IMR-90 (cell line): ENCODE measurements around the gene AQP5. TPM values are rescaled to one million over a fixed set of nuclear protein-coding genes. Genes with fewer than 3 reads are reported as not detected.

Experiments
- ATAC-seq: fragments of 200-7000 bp; cut with Tn5 transposase; 2 replicates; pipeline ENCODE4 v1.9.1; 2020; ENCODE audit warnings: low read depth, mild to moderate bottlenecking, moderate library complexity
- Bru-seq: library from RNA; stranded (reverse); fragments of 400-500 nt; gene quantifications from one replicate; lab custom pipeline; 2021; lab: Mats Ljungman, UMichigan
- BruChase-seq, 2 experiments: library from RNA; stranded (reverse); fragments of 400-500 nt; gene quantifications; one replicate each; lab custom pipeline; 2021; lab: Mats Ljungman, UMichigan
- BruUV-seq: library from RNA; stranded (reverse); fragments of 400-500 nt; replicated peaks from 2 replicates; lab custom pipeline; 2021; lab: Mats Ljungman, UMichigan
- CTCF ChIA-PET: fragments of 300-600 bp; formaldehyde crosslinking; extraction: SDS; loops from one replicate; lab custom pipeline; 2021; ENCODE audit warnings: antibody characterized with exemption; lab: Yijun Ruan, JAX
- POLR2A ChIA-PET: fragments of 300-600 bp; sonication (Branson Sonifier 250); formaldehyde crosslinking; loops from one replicate; lab custom pipeline; 2022; ENCODE audit warnings: antibody characterized with exemption; ENCODE audit not compliant: unreplicated experiment; lab: Charles Lee
- DNase-seq: peaks from one replicate; pipeline ENCODE4 v3.0.0; 2013
- H2AFZ ChIP-seq: replicated peaks from 2 replicates; pipeline ENCODE3; 2013; ENCODE audit warnings: low read length, mild to moderate bottlenecking; ENCODE audit not compliant: poor library complexity
- H2AK5ac ChIP-seq: 2 replicates; pipeline ENCODE4 v1.6.1; 2013; ENCODE audit warnings: low read depth, low read length, inconsistent platforms
- H2AK9ac ChIP-seq: replicated peaks from 2 replicates; pipeline ENCODE3; 2013; ENCODE audit warnings: mild to moderate bottlenecking, low read depth, low read length, moderate library complexity; ENCODE audit not compliant: poor library complexity
- H2BK120ac ChIP-seq: 2 replicates; pipeline ENCODE4 v1.6.1; 2013; ENCODE audit warnings: low read depth, low read length, inconsistent platforms
- H2BK15ac ChIP-seq: 3 replicates; pipeline ENCODE4 v1.6.1; 2013; ENCODE audit warnings: low read depth, low read length, inconsistent platforms
- H2BK20ac ChIP-seq: 2 replicates; pipeline ENCODE4 v1.6.1; 2013; ENCODE audit warnings: low read depth, mild to moderate bottlenecking, inconsistent platforms, low read length, moderate library complexity
- H2BK5ac ChIP-seq: 2 replicates; pipeline ENCODE4 v1.6.1; 2013; ENCODE audit warnings: mild to moderate bottlenecking, low read depth, low read length, inconsistent platforms; ENCODE audit not compliant: poor library complexity, severe bottlenecking
- H3K14ac ChIP-seq: replicated peaks from 2 replicates; pipeline ENCODE4 v1.6.1; 2013; ENCODE audit warnings: low read depth, low read length, inconsistent platforms
- H3K18ac ChIP-seq: 2 replicates; pipeline ENCODE4 v1.6.1; 2013; ENCODE audit warnings: low read depth, low read length, control low read depth
- H3K23ac ChIP-seq: 2 replicates; pipeline ENCODE4 v1.6.1; 2013; ENCODE audit warnings: low read depth, low read length, inconsistent platforms
- H3K27ac ChIP-seq: 2 replicates; pipeline ENCODE4 v1.5.1; 2013; ENCODE audit warnings: mild to moderate bottlenecking, control low read depth, low read length; ENCODE audit not compliant: insufficient read depth
- H3K27me3 ChIP-seq: 2 replicates; pipeline ENCODE4 v1.6.1; 2013; ENCODE audit warnings: low read length; ENCODE audit not compliant: control insufficient read depth, insufficient read depth
- H3K36me3 ChIP-seq: 2 replicates; pipeline ENCODE4 v1.6.1; 2013; ENCODE audit warnings: low read length, mixed read lengths; ENCODE audit not compliant: control insufficient read depth, insufficient read depth
- H3K4ac ChIP-seq: 2 replicates; pipeline ENCODE4 v1.6.1; 2013; ENCODE audit warnings: low read depth, low read length, inconsistent platforms
- H3K4me1 ChIP-seq: 2 replicates; pipeline ENCODE4 v1.6.1; 2013; ENCODE audit warnings: low read length, mixed read lengths; ENCODE audit not compliant: control insufficient read depth, insufficient read depth
- H3K4me2 ChIP-seq: 2 replicates; pipeline ENCODE4 v1.6.1; 2013; ENCODE audit warnings: low read depth, mild to moderate bottlenecking, control low read depth, low read length, moderate library complexity
- H3K4me3 ChIP-seq: 2 replicates; pipeline ENCODE4 v1.5.1; 2013; ENCODE audit warnings: low read depth, mild to moderate bottlenecking, control low read depth, low read length, moderate library complexity; ENCODE audit not compliant: insufficient read depth
- H3K56ac ChIP-seq: 2 replicates; pipeline ENCODE4 v1.6.1; 2013; ENCODE audit warnings: low read length, inconsistent platforms; ENCODE audit not compliant: insufficient read depth; ENCODE audit errors: extremely low read depth
- H3K79me1 ChIP-seq, 2 experiments: 2 replicates each; pipeline ENCODE4 v1.6.1; 2013; ENCODE audit warnings: low read length in 2 of 2, inconsistent platforms in 1 of 2, low read depth in 1 of 2
- H3K9ac ChIP-seq: 2 replicates; pipeline ENCODE4 v1.6.1; 2013; ENCODE audit warnings: low read depth, low read length, control low read depth
- H3K9me1 ChIP-seq: 2 replicates; pipeline ENCODE4 v1.6.1; 2013; ENCODE audit warnings: low read length, inconsistent platforms; ENCODE audit not compliant: insufficient read depth
- H3K9me3 ChIP-seq: 2 replicates; pipeline ENCODE4 v1.6.1; 2013; ENCODE audit warnings: low read length; ENCODE audit not compliant: control insufficient read depth, insufficient read depth
- H4K20me1 ChIP-seq: 2 replicates; pipeline ENCODE4 v1.6.1; 2013; ENCODE audit warnings: low read length, inconsistent platforms; ENCODE audit not compliant: insufficient read depth
- H4K5ac ChIP-seq: 2 replicates; pipeline ENCODE4 v1.6.1; 2013; ENCODE audit warnings: mild to moderate bottlenecking, low read depth, low read length, control low read depth
- H4K8ac ChIP-seq, 2 experiments: 2 replicates each; pipeline ENCODE4 v1.6.1; 2013; ENCODE audit warnings: low read depth in 2 of 2, low read length in 2 of 2, control low read depth in 1 of 2, inconsistent platforms in 1 of 2
- H4K91ac ChIP-seq: 2 replicates; pipeline ENCODE4 v1.6.1; 2013; ENCODE audit warnings: low read depth, low read length, inconsistent platforms; ENCODE audit not compliant: insufficient read depth
- CEBPB ChIP-seq: IDR thresholded peaks from 2 replicates; pipeline ENCODE4 v1.6.1; 2012; ENCODE audit warnings: low read depth, low read length, improper control_type of control experiment
- WGBS, 2 experiments: methylation state at CpG; one replicate each; pipeline versions ENCODE4 v1.1.5 to v1.1.7; 2013; ENCODE audit warnings: missing lambda C conversion rate in 2 of 2; ENCODE audit not compliant: insufficient read length in 1 of 2; ENCODE audit errors: extremely low coverage in 2 of 2; 5-methylcytosine and 5-hydroxymethylcytosine counted together
- dilution Hi-C: fragments of 300-500 bp; cut with HindIII; formaldehyde crosslinking; loops from one replicate; pipeline ENCODE4 v1.14.3; 2018; ENCODE audit warnings: low sequenced_read_pairs; ENCODE audit not compliant: unreplicated experiment
- in situ Hi-C: fragments of 300-500 bp; cut with MboI; formaldehyde crosslinking; loops from 3 replicates; pipeline ENCODE4 v1.14.3; 2019; ENCODE audit warnings: low sequenced_read_pairs, inconsistent platforms, mixed read lengths
- intact Hi-C: fragments of 100-400 bp; cut with micrococcal nuclease; formaldehyde crosslinking; loops from 2 replicates; pipeline ENCODE4 v1.10.0; 2022
- long read RNA-seq: library from polyadenylated mRNA; unstranded; transcript quantifications from one replicate; pipeline ENCODE4 v2.0.0, GENCODE V29; 2021; ENCODE audit not compliant: unreplicated experiment
- polyA plus RNA-seq, 3 experiments: library from polyadenylated mRNA; depleted of rRNA; stranded (reverse); fragments of >200 nt; gene quantifications; 2 replicates each; pipeline ENCODE4 v1.2.3, GENCODE V29; 2012; ENCODE audit warnings: low replicate concordance in 1 of 3
- total RNA-seq: library from RNA; depleted of rRNA; stranded (reverse); fragments of >200 nt; gene quantifications from 2 replicates; pipeline ENCODE4 v1.2.3, GENCODE V29; 2012; rRNA removed
- TF ChIP-seq, protein P1 (sequence below): fragments of 150-350 bp; IDR thresholded peaks from 2 replicates; pipeline ENCODE4 v1.6.1; 2017; ENCODE audit warnings: mild to moderate bottlenecking, antibody characterized with exemption, low read length, low read depth

AQP5 gene
- not detected in 2 replicates for total RNA-seq
- not detected in 2 replicates for polyA plus RNA-seq (2012; rRNA removed)
- not detected in 2 replicates for polyA plus RNA-seq (2012; cell fraction: cytosol; rRNA removed)
- 0.10 TPM in 1 of 2 replicates, not detected in the other for polyA plus RNA-seq (2012; cell fraction: nucleus; rRNA removed; ENCODE audit: low replicate concordance)
- not detected for Bru-seq, nascent RNA
- not detected for BruChase-seq, experiment 1, labeled RNA remaining after a 6-hour chase
- BruChase-seq, experiment 2, labeled RNA remaining after a 2-hour chase, result not detected
- long read RNA-seq, result 0 reads

DNA sequence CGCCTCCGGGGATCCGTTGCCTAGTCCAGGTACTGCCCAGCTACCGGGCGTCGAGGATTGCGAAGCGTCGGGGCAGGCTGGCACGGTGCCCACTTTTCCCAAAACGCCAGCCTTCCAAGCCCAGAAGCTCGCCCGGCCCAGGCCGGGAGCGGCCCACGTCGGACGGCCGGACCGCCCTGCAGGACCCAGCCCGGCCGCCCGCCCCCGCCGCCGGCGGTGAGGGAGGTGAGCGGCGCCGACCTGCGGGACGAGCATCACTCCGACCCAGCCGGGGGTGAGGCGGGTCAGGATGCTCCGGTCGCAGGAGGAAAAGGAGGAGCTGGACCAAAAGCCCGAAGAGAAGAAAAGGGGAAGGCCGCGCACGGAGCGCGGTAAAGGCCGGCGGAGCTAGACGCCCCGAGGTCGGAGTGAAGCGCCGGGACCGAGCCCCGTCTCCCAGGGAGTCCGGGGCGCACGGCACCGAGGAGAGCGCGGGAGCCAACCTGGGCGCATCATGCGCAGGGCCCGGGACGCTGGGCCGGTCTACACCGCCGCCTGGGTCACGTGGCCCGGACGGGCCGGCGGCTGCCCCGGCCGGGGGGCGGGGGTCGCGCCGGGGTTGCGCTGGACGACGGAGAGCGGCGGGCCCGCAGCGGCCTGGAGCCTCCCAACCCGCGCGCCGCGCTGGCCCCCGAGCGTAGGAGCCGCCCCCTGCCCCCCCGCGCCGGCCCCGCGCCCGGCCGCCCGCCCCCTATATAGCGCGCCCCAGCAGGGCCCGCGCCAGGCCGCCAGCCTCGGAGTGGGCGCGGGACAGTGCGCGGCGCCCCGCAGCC, at the start of gene AQP5:
AQP5 (plus strand) TSS at position 762 of the 812 bp plus-strand sequence. CDS start 146 bp downstream, outside the sequence.
- DNase-seq (no peak), ATAC-seq (peak; percentile 40)
- Histone ChIP-seq H4K91ac (no peak within 1 kb of the TSS), H2BK5ac (no peak within 1 kb of the TSS), H4K8ac (no peak within 1 kb of the TSS), H3K4me1 (no peaks in the 10 kb centered on the region), H2BK20ac (no peak within 1 kb of the TSS), H2BK120ac (no peak within 1 kb of the TSS), H2AFZ (peak within 1 kb of the TSS; percentile 68), H3K79me1 (no peaks in the 10 kb centered on the region), H3K36me3 (no peaks in the 10 kb centered on the region), H3K9me3 (no peaks in the 10 kb centered on the region), H3K27me3 (peaks cover 94% of the 10 kb centered on the region), H3K9me1 (no peaks in the 10 kb centered on the region), H3K18ac (no peak within 1 kb of the TSS), H3K4ac (no peak within 1 kb of the TSS), H3K9ac (no peak within 1 kb of the TSS), H3K14ac (no peak within 1 kb of the TSS), H2AK9ac (peak within 1 kb of the TSS; percentile 37), H2BK15ac (no peak within 1 kb of the TSS), H4K20me1 (no peaks in the 10 kb centered on the region), H3K4me3 (no peak within 1 kb of the TSS; the same call in 1 of the 2 replicates), H3K4me2 (no peak within 1 kb of the TSS), H3K27ac (no peak within 1 kb of the TSS), H3K23ac (no peak within 1 kb of the TSS), H4K5ac (no peak within 1 kb of the TSS), H2AK5ac (no peak within 1 kb of the TSS), H3K56ac (no peak within 1 kb of the TSS)
- WGBS, 2 experiments, result 10% methylated on average over 34 of the region's 111 CpGs; no CpG with 5 or more reads in 1 of the 2 experiments
- CTCF ChIA-PET, result no interaction called here
- intact Hi-C loops (loop anchor here (10.0 kb wide), 1 partner anchor 213 kb away; no protein-coding TSS in a partner anchor), in situ Hi-C loops (loop anchor here (10.0 kb wide), 1 partner anchor 187 kb away; no protein-coding TSS in a partner anchor), dilution Hi-C loops (no loop called here)
- POLR2A ChIA-PET, result no interaction called here
- TF ChIP-seq, protein P1, sequence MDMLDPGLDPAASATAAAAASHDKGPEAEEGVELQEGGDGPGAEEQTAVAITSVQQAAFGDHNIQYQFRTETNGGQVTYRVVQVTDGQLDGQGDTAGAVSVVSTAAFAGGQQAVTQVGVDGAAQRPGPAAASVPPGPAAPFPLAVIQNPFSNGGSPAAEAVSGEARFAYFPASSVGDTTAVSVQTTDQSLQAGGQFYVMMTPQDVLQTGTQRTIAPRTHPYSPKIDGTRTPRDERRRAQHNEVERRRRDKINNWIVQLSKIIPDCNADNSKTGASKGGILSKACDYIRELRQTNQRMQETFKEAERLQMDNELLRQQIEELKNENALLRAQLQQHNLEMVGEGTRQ, result peak; percentile 45
- TF ChIP-seq CEBPB, result no peak
- BruUV-seq, result no TSS peak
